ENCODE data around the gene BLID. TPM values are rescaled to one million over a fixed set of nuclear protein-coding genes. Genes with fewer than 3 reads are reported as not detected.

BLID gene
- total and polyA plus RNA-seq, 3 donors from 2014 or later = 2.8 to 4.6 TPM; not detected in 1

DNA sequence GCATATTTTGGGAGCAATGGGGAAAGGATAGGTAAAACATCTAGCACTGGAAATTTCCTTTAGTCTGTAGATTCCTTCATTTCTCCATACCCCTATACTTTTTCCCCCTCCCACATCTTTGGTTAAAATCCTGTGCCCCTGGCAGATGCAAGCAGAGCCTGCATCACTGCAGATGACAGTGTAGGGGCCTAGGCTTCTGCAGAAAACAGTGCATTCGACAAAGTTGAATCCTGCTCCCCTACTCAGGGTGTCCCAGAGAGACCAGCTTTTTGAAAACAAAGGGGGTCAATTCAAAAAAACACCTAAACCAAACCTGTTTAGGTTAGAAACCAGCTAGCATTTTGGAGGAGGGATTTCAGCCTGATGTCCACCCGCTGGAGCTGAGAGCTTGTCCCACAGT lies 43.8 kb upstream of the BLID start:
- Histone ChIP-seq H3K4me3 (no peak overlapping the region), H3K27ac (peak overlapping the region; percentile 85 to 91), H3K36me3 (ENCODE audit: low read depth, missing control alignments) (no peaks in the 10 kb centered on the region), H3K4me1 (peaks cover 27% of the 10 kb centered on the region), H3K9me3 (no peaks in the 10 kb centered on the region), H3K27me3 (no peaks in the 10 kb centered on the region)
- WGBS, 2 donors = 62 to 75% methylated on average over 2 of the region's 2 CpGs
- DNase-seq = no peak
- intact Hi-C loops (cut with DNase I; ENCODE audit: low total_unique reads) = no loop called here
- TF ChIP-seq, protein P1, sequence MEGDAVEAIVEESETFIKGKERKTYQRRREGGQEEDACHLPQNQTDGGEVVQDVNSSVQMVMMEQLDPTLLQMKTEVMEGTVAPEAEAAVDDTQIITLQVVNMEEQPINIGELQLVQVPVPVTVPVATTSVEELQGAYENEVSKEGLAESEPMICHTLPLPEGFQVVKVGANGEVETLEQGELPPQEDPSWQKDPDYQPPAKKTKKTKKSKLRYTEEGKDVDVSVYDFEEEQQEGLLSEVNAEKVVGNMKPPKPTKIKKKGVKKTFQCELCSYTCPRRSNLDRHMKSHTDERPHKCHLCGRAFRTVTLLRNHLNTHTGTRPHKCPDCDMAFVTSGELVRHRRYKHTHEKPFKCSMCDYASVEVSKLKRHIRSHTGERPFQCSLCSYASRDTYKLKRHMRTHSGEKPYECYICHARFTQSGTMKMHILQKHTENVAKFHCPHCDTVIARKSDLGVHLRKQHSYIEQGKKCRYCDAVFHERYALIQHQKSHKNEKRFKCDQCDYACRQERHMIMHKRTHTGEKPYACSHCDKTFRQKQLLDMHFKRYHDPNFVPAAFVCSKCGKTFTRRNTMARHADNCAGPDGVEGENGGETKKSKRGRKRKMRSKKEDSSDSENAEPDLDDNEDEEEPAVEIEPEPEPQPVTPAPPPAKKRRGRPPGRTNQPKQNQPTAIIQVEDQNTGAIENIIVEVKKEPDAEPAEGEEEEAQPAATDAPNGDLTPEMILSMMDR (IDR thresholded peaks at IDR 0.05) = no peak
- no peak for TF ChIP-seq POLR2A (IDR thresholded peaks at IDR 0.05)

DNA sequence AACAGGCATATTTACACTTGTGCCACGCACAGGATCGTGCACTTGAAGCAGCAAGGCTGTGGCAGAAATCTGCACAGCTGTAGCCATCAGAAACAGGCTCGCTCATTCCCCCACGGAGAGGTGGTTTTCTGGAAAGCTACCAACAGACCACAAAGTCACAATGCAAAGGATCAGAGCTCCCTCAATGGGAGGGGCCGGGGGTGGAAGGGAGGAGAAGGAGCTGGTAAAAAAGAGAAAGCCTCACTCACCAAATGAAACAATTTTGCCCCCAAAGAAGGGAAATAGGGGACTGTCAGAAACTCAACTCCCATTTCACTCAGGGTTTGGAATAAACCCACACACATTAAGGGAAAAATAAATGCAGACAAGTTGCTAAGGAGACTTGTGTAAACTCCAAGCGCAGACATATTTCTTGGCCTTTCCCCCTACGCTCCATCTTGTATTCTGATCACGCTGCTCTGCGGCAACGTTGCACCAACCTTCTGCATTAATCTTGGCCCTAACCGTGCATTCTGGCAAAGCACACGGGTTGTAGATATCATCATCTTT lies 43.2 kb upstream of the BLID start:
- H3K9me3 ChIP-seq = no peaks in the 10 kb centered on the region
- intact Hi-C loops (cut with DNase I; ENCODE audit: low total_unique reads) = no loop called here
- peak; percentile 48 for DNase-seq
- TF ChIP-seq, protein P1 (IDR thresholded peaks at IDR 0.05) = no peak
- TF ChIP-seq POLR2A (IDR thresholded peaks at IDR 0.05) = no peak
- H3K27ac ChIP-seq = peak overlapping the region; percentile 85 to 91
- H3K4me1 ChIP-seq = peaks cover 30% of the 10 kb centered on the region
- no peaks in the 10 kb centered on the region for H3K27me3 ChIP-seq
- no peaks in the 10 kb centered on the region for H3K36me3 ChIP-seq (ENCODE audit: low read depth, missing control alignments)
- H3K4me3 ChIP-seq = no peak overlapping the region
- 31 to 38% methylated on average over 12 of the region's 12 CpGs for WGBS, 2 donors

DNA sequence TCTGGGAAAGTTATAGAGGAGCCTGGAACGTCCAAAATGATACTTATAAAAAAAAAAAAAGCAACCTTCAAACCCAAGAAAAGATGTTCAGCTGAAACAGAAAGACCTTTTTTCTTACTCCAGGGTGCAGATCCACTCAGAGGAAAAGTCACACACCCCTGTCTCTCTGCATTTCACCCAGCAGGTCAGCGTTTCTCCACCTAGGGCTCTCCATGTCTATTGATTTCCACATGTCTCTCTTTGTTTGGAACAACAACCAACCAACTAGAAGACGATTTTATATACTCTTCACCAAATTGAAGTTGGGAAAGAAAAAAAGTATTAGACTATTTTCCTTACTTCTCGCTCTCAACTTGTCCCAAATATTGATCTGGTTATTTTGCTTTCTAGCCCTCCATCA lies 42.2 kb upstream of the BLID start:
- WGBS, 2 donors = 36 to 39% methylated on average over 4 of the region's 4 CpGs
- Histone ChIP-seq H3K9me3 (no peaks in the 10 kb centered on the region), H3K27me3 (no peaks in the 10 kb centered on the region), H3K36me3 (ENCODE audit: low read depth, missing control alignments) (no peaks in the 10 kb centered on the region), H3K27ac (peak overlapping the region; percentile 85 to 91), H3K4me3 (no peak overlapping the region), H3K4me1 (peaks cover 36% of the 10 kb centered on the region)
- intact Hi-C loops (cut with DNase I; ENCODE audit: low total_unique reads) = no loop called here
- no peak for TF ChIP-seq POLR2A (IDR thresholded peaks at IDR 0.05)
- TF ChIP-seq, protein P1 (IDR thresholded peaks at IDR 0.05) = no peak
- DNase-seq = peak; percentile 35

DNA sequence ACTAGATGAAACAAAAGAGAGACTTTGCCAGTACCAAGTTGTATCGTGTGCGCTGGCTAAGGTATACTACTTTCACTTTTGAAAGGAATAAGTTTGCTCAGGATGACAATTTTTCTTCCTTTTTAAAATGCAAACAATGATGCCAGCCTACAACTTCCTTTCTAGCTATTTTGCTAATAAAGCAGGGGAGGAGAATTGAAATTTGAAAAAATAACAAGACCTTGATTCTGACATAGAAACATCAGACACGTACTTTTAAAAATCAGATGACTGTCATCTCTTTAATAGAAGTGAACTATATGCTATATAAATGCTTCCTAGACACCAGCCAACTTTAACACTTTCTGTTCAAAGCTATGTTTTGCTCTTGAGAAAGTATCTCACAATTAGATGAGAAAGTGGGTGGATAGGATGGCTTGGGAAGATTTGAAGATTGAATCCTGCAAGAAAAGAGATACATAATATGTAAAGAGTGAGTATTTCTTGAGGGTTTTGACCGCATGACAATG lies 41.7 kb upstream of the BLID start:
- Histone ChIP-seq H3K27ac (peak overlapping the region; percentile 85 to 91), H3K4me3 (peak overlapping the region; percentile 31 to 41), H3K36me3 (ENCODE audit: low read depth, missing control alignments) (no peaks in the 10 kb centered on the region), H3K4me1 (peaks cover 36% of the 10 kb centered on the region), H3K27me3 (no peaks in the 10 kb centered on the region), H3K9me3 (no peaks in the 10 kb centered on the region)
- DNase-seq = no peak
- intact Hi-C loops (cut with DNase I; ENCODE audit: low total_unique reads) = no loop called here
- TF ChIP-seq, protein P1 (IDR thresholded peaks at IDR 0.05) = no peak
- no peak for TF ChIP-seq POLR2A (IDR thresholded peaks at IDR 0.05)
- 26 to 27% methylated on average over 4 of the region's 4 CpGs for WGBS, 2 donors

DNA sequence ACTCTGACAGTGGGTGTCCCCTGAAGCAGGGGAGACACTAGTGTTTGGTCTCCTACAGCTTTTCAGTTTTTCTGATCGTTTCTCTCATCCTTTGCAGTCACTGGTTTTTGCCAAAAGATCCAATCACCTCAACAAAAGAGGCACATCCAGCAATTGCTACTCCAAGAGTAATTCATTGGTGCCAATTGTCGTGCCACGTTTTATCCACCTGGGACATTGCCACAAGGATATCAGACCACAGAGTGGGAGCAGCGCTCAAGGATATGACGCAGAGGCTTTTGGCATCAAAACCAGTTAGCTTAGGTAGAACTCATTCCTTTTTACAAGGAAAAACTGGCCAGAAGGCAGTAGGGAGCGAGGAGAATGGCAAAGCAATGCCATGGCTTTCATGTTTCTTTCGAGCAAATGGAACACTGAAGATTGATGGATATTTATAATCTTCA lies 40.9 kb upstream of the BLID start:
- WGBS, 2 donors = 35 to 50% methylated on average over 7 of the region's 7 CpGs
- H3K36me3 ChIP-seq (ENCODE audit: low read depth, missing control alignments) = no peaks in the 10 kb centered on the region
- TF ChIP-seq POLR2A (IDR thresholded peaks at IDR 0.05) = no peak
- TF ChIP-seq, protein P1 (IDR thresholded peaks at IDR 0.05) = no peak
- intact Hi-C loops (cut with DNase I; ENCODE audit: low total_unique reads) = no loop called here
- H3K4me3 ChIP-seq = peak overlapping the region; percentile 31 to 41
- peaks cover 36% of the 10 kb centered on the region for H3K4me1 ChIP-seq
- no peaks in the 10 kb centered on the region for H3K27me3 ChIP-seq
- peak overlapping the region; percentile 85 to 91 for H3K27ac ChIP-seq
- peak; percentile 75 for DNase-seq
- no peaks in the 10 kb centered on the region for H3K9me3 ChIP-seq
